ENCODE measurements around the gene TP53. TPM values are rescaled to one million over a fixed set of nuclear protein-coding genes. Genes with fewer than 3 reads are reported as not detected.

The TP53 gene
- 10 to 100 TPM; 68.9 to 88.2 (median 78.4) TPM for polyA plus RNA-seq (ENCODE audit: insufficient read depth in 1 of 5, insufficient read length in 5 of 5, low replicate concordance in 1 of 5)
- long read RNA-seq, donor 1, transcript TP53-227 (11 exons, 2,579 nt) = major isoform, 8 of 22 reads
- long read RNA-seq, donor 1, transcript TP53-215 (1 exons, 1,112 nt) = minor isoform, 5 of 22 reads
- long read RNA-seq, donor 1, partial matches to known transcripts = 7 of 22 reads
- long read RNA-seq, donor 1, other reads (novel, unspliced or antisense) = 0 of 22 reads
- long read RNA-seq, donor 2, transcript TP53-227 (11 exons, 2,579 nt) = major isoform, 7 of 8 reads
- long read RNA-seq, donor 2, partial matches to known transcripts = 0 of 8 reads
- long read RNA-seq, donor 2, other reads (novel, unspliced or antisense) = 0 of 8 reads
- long read RNA-seq, donor 3, partial matches to known transcripts = 7 of 12 reads
- long read RNA-seq, donor 3, other reads (novel, unspliced or antisense) = 0 of 12 reads
- long read RNA-seq, donor 4, transcript TP53-227 (11 exons, 2,579 nt) = major isoform, 9 of 12 reads
- long read RNA-seq, donor 4, partial matches to known transcripts = 0 of 12 reads
- long read RNA-seq, donor 4, other reads (novel, unspliced or antisense) = 0 of 12 reads
- long read RNA-seq, donor 5, transcript TP53-227 (11 exons, 2,579 nt) = major isoform, 6 of 8 reads
- long read RNA-seq, donor 5, partial matches to known transcripts = 0 of 8 reads
- long read RNA-seq, donor 5, other reads (novel, unspliced or antisense) = 0 of 8 reads
- long read RNA-seq, donor 6, transcript TP53-215 (1 exons, 1,112 nt) = minor isoform, 8 of 20 reads
- long read RNA-seq, donor 6, transcript TP53-227 (11 exons, 2,579 nt) = major isoform, 9 of 20 reads
- long read RNA-seq, donor 6, partial matches to known transcripts = 0 of 20 reads
- long read RNA-seq, donor 6, other reads (novel, unspliced or antisense) = 0 of 20 reads
- long read RNA-seq, donor 7, transcript TP53-227 (11 exons, 2,579 nt) = major isoform, 5 of 6 reads
- long read RNA-seq, donor 7, partial matches to known transcripts = 0 of 6 reads
- long read RNA-seq, donor 7, other reads (novel, unspliced or antisense) = 0 of 6 reads
- long read RNA-seq, donor 8, partial matches to known transcripts = 0 of 6 reads
- long read RNA-seq, donor 8, other reads (novel, unspliced or antisense) = 0 of 6 reads

GRCh38 chr17:7687072-7687907 lies at the start of gene TP53:
TP53 (minus strand) TSS chr17:7687490; CDS start chr17:7676594, 10,896 bp downstream.
- peak; percentile 88 to 90 for DNase-seq

- peak; percentile 46 to 52 for DNase-seq
Measured at GRCh38 chr17:7732981-7733539, 45.8 kb upstream of the TP53 start.

- no peak for DNase-seq
Measured at GRCh38 chr17:7729816-7730215, 42.5 kb upstream of the TP53 start.

GRCh38 chr17:7727886-7728285 lies 40.6 kb upstream of the TP53 start:
- no peak for DNase-seq

GRCh38 chr17:7721612-7722011 lies 34.3 kb upstream of the TP53 start:
- no peak for DNase-seq

GRCh38 chr17:7720125-7720524 lies 32.8 kb upstream of the TP53 start:
- no peak for DNase-seq

GRCh38 chr17:7719661-7720060 lies 32.4 kb upstream of the TP53 start:
- DNase-seq = no peak

GRCh38 chr17:7717756-7718350 lies 30.6 kb upstream of the TP53 start:
- no peak for DNase-seq

GRCh38 chr17:7716901-7717755 lies 29.8 kb upstream of the TP53 start, which contains the start of gene DNAH2:
DNAH2 (plus strand) TSS chr17:7717744; CDS start chr17:7719735, 1,991 bp downstream.
- DNase-seq = peak; percentile 91 to 92

GRCh38 chr17:7715936-7716886 lies 28.9 kb upstream of the TP53 start:
- DNase-seq = no peak

- DNase-seq = no peak
Measured at GRCh38 chr17:7714721-7715594, 27.7 kb upstream of the TP53 start.

GRCh38 chr17:7713782-7714181 lies 26.5 kb upstream of the TP53 start:
- DNase-seq = no peak

- no peak for DNase-seq
Measured at GRCh38 chr17:7712111-7712771, 25.0 kb upstream of the TP53 start.

GRCh38 chr17:7711051-7711755 lies 23.9 kb upstream of the TP53 start:
- no peak for DNase-seq

GRCh38 chr17:7710301-7710700 lies 23.0 kb upstream of the TP53 start:
- DNase-seq = no peak

- DNase-seq = no peak
Measured at GRCh38 chr17:7709031-7709430, 21.7 kb upstream of the TP53 start.
